Body of pancreas (tissue), 4 donors: ENCODE results near the gene TMEM129.

Experiments used
- POLR2A ChIP-seq, 3 donors: fragments of 450-650 bp; IDR thresholded peaks; one replicate each; pipeline ENCODE4 v1.6.1; 2016; ENCODE audit warnings: antibody characterized with exemption in 3 of 3, mild to moderate bottlenecking in 2 of 3
- TF ChIP-seq, protein P1 (sequence below), 7 experiments: fragments of 450-650 bp in 4 of 7; fragments of 200-600 bp in 3 of 7; sonication (generic) in 3 of 7; IDR thresholded peaks; one replicate each; pipeline ENCODE4 v1.5.1; 2016 to 2019; ENCODE audit warnings: antibody characterized with exemption in 7 of 7

GRCh38 chr4:1751155-1751918 is 30.2 kb upstream of the TMEM129 start:
- TF ChIP-seq, protein P1, sequence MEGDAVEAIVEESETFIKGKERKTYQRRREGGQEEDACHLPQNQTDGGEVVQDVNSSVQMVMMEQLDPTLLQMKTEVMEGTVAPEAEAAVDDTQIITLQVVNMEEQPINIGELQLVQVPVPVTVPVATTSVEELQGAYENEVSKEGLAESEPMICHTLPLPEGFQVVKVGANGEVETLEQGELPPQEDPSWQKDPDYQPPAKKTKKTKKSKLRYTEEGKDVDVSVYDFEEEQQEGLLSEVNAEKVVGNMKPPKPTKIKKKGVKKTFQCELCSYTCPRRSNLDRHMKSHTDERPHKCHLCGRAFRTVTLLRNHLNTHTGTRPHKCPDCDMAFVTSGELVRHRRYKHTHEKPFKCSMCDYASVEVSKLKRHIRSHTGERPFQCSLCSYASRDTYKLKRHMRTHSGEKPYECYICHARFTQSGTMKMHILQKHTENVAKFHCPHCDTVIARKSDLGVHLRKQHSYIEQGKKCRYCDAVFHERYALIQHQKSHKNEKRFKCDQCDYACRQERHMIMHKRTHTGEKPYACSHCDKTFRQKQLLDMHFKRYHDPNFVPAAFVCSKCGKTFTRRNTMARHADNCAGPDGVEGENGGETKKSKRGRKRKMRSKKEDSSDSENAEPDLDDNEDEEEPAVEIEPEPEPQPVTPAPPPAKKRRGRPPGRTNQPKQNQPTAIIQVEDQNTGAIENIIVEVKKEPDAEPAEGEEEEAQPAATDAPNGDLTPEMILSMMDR (IDR thresholded peaks at IDR 0.05): no peak
- no peak for TF ChIP-seq POLR2A (IDR thresholded peaks at IDR 0.05)
